Measurements from ENCODE around the gene DNAJB8. TPM values are rescaled to one million over a fixed set of nuclear protein-coding genes. Genes with fewer than 3 reads are reported as not detected.

Gene DNAJB8
- total and polyA plus RNA-seq, 4 donors, result not detected

GRCh38 chr3:128482666-128483656, 16.3 kb upstream of the DNAJB8 start:
- 12% methylated on average over 33 of the region's 33 CpGs for WGBS
- Histone ChIP-seq H3K4me1 (ENCODE audit: control insufficient read depth in 4 of 4, insufficient read depth in 4 of 4, low read length in 3 of 4) (peaks cover 3 to 15% (median 14%) of the 10 kb centered on the region in 4 donors), H3K9me3 (ENCODE audit: control insufficient read depth in 4 of 4, low read length in 3 of 4) (no peaks in the 10 kb centered on the region), H3K27ac (ENCODE audit: low read depth in 1 of 2, low read length in 2 of 2) (no peak overlapping the region), H3K36me3 (ENCODE audit: control insufficient read depth in 4 of 4, insufficient read depth in 3 of 4, low read depth in 1 of 4, low read length in 3 of 4) (no peaks in the 10 kb centered on the region), H3K9ac (ENCODE audit: low read depth in 1 of 2, low read length in 2 of 2) (no peak overlapping the region), H3K27me3 (ENCODE audit: control insufficient read depth in 4 of 4, insufficient read depth in 4 of 4, low read length in 3 of 4) (peaks cover 10 to 15% (median 13%) of the 10 kb centered on the region in 4 donors), H3K4me3 (ENCODE audit: low read depth in 1 of 3, low read length in 3 of 3) (no peak overlapping the region)
- TF ChIP-seq MAX (IDR thresholded peaks at IDR 0.05) (no peak), NR2F2 (IDR thresholded peaks at IDR 0.05) (peak; percentile 55)
- no peak for DNase-seq (ENCODE audit: low spot score)

GRCh38 chr3:128482175-128482574, 15.5 kb upstream of the DNAJB8 start:
- Histone ChIP-seq H3K36me3 (ENCODE audit: control insufficient read depth in 4 of 4, insufficient read depth in 3 of 4, low read depth in 1 of 4, low read length in 3 of 4) (no peaks in the 10 kb centered on the region), H3K9me3 (ENCODE audit: control insufficient read depth in 4 of 4, low read length in 3 of 4) (no peaks in the 10 kb centered on the region), H3K27me3 (ENCODE audit: control insufficient read depth in 4 of 4, insufficient read depth in 4 of 4, low read length in 3 of 4) (peaks cover 8 to 18% (median 13%) of the 10 kb centered on the region in 4 donors), H3K4me1 (ENCODE audit: control insufficient read depth in 4 of 4, insufficient read depth in 4 of 4, low read length in 3 of 4) (peaks cover 0 to 9% (median 8%) of the 10 kb centered on the region in 4 donors), H3K9ac (ENCODE audit: low read depth in 1 of 2, low read length in 2 of 2) (no peak overlapping the region), H3K4me3 (ENCODE audit: low read depth in 1 of 3, low read length in 3 of 3) (no peak overlapping the region), H3K27ac (ENCODE audit: low read depth in 1 of 2, low read length in 2 of 2) (no peak overlapping the region)
- 41% methylated on average over 11 of the region's 11 CpGs for WGBS
- no peak for DNase-seq (ENCODE audit: low spot score)
- TF ChIP-seq GABPA (IDR thresholded peaks at IDR 0.05 in 1 of 2, conservative IDR thresholded peaks at IDR 0.05 in 1 of 2) (no peak), NR2F2 (IDR thresholded peaks at IDR 0.05) (no peak), ZBTB33 (IDR thresholded peaks at IDR 0.05) (no peak), JUND (IDR thresholded peaks at IDR 0.05) (no peak), RXRA (IDR thresholded peaks at IDR 0.05) (no peak), YY1 (IDR thresholded peaks at IDR 0.05) (no peak), MAX (IDR thresholded peaks at IDR 0.05) (no peak), CTCF (IDR thresholded peaks at IDR 0.05; ENCODE audit: low read depth, low read length, missing input control) (no peak), TAF1 (conservative IDR thresholded peaks at IDR 0.05) (no peak), HNF4A (conservative IDR thresholded peaks at IDR 0.05) (no peak)

- peaks cover 0 to 2% (median 1%) of the 10 kb centered on the region in 4 donors for H3K4me1 ChIP-seq (ENCODE audit: control insufficient read depth in 4 of 4, insufficient read depth in 4 of 4, low read length in 3 of 4)
- 38% methylated on average over 19 of the region's 19 CpGs for WGBS
- no peak for DNase-seq (ENCODE audit: low spot score)
- H3K27ac ChIP-seq (ENCODE audit: low read depth in 1 of 2, low read length in 2 of 2), result no peak overlapping the region
- H3K9me3 ChIP-seq (ENCODE audit: control insufficient read depth in 4 of 4, low read length in 3 of 4), result no peaks in the 10 kb centered on the region
- no peak overlapping the region for H3K4me3 ChIP-seq (ENCODE audit: low read depth in 1 of 3, low read length in 3 of 3)
- peaks cover 8 to 18% (median 13%) of the 10 kb centered on the region in 4 donors for H3K27me3 ChIP-seq (ENCODE audit: control insufficient read depth in 4 of 4, insufficient read depth in 4 of 4, low read length in 3 of 4)
- no peaks in the 10 kb centered on the region for H3K36me3 ChIP-seq (ENCODE audit: control insufficient read depth in 4 of 4, insufficient read depth in 3 of 4, low read depth in 1 of 4, low read length in 3 of 4)
- H3K9ac ChIP-seq (ENCODE audit: low read depth in 1 of 2, low read length in 2 of 2), result no peak overlapping the region
- TF ChIP-seq ATF3 (IDR thresholded peaks at IDR 0.05) (no peak), EGR1 (IDR thresholded peaks at IDR 0.05; ENCODE audit: low read depth in 2 of 2) (no peak), NR2F2 (IDR thresholded peaks at IDR 0.05) (no peak), SP1 (IDR thresholded peaks at IDR 0.05) (no peak), REST (IDR thresholded peaks at IDR 0.05) (no peak), HNF4A (conservative IDR thresholded peaks at IDR 0.05) (no peak), CTCF (IDR thresholded peaks at IDR 0.05; ENCODE audit: low read depth, low read length, missing input control) (no peak)
These were observed 14.8 kb upstream of the DNAJB8 start for GRCh38 chr3:128481438-128481942.
